Kasumi-1 (cell line): ENCODE measurements around the gene RMDN2.
A peak's percentile ranks its signal among the peaks of the same experiment; 100 is the strongest.

Source experiments
- DNase-seq, 2 experiments: peaks; one replicate each; lab custom pipeline; 2025; lab: John Stamatoyannopoulos, UW

The RMDN2 gene

GRCh38 chr2:37925063-37925897 lies at the start of gene RMDN2:
Gene RMDN2, plus strand, starts transcription at chr2:37925287. Its CDS starts 3,991 bp downstream, at chr2:37929278.
- peak; percentile 73 to 77 for DNase-seq

- no peak for DNase-seq
These were observed 49.6 kb upstream of the RMDN2 start for GRCh38 chr2:37875403-37875906.

GRCh38 chr2:37876227-37876626 lies 48.9 kb upstream of the RMDN2 start:
- DNase-seq: no peak

GRCh38 chr2:37877457-37878315 lies 47.4 kb upstream of the RMDN2 start:
- peak; percentile 69 to 84 for DNase-seq

- DNase-seq: no peak
These were observed 46.6 kb upstream of the RMDN2 start for GRCh38 chr2:37878536-37878935.

- DNase-seq: peak in 1 of 2 experiments; percentile 16
These were observed 44.5 kb upstream of the RMDN2 start for GRCh38 chr2:37880551-37880950.

GRCh38 chr2:37881397-37881796 lies 43.7 kb upstream of the RMDN2 start:
- no peak for DNase-seq

GRCh38 chr2:37882036-37882435 lies 43.1 kb upstream of the RMDN2 start:
- DNase-seq: no peak

- DNase-seq: no peak
These were observed 41.6 kb upstream of the RMDN2 start for GRCh38 chr2:37883518-37883917.

GRCh38 chr2:37885329-37885993 lies 39.6 kb upstream of the RMDN2 start:
- DNase-seq: no peak

GRCh38 chr2:37886745-37887144 lies 38.3 kb upstream of the RMDN2 start:
- no peak for DNase-seq

- DNase-seq: no peak
These were observed 37.8 kb upstream of the RMDN2 start for GRCh38 chr2:37887286-37887685.

GRCh38 chr2:37890893-37891495 lies 34.1 kb upstream of the RMDN2 start:
- peak; percentile 56 to 81 for DNase-seq

GRCh38 chr2:37891846-37892435 lies 33.1 kb upstream of the RMDN2 start:
- DNase-seq: no peak

- peak; percentile 54 to 69 for DNase-seq
These were observed 32.5 kb upstream of the RMDN2 start for GRCh38 chr2:37892436-37893114.

GRCh38 chr2:37893327-37893726 lies 31.8 kb upstream of the RMDN2 start:
- no peak for DNase-seq

- no peak for DNase-seq
These were observed 31.0 kb upstream of the RMDN2 start for GRCh38 chr2:37894047-37894446.

GRCh38 chr2:37894601-37895000 lies 30.5 kb upstream of the RMDN2 start:
- no peak for DNase-seq

GRCh38 chr2:37895140-37895539 lies 29.9 kb upstream of the RMDN2 start:
- no peak for DNase-seq

- DNase-seq: no peak
These were observed 28.8 kb upstream of the RMDN2 start for GRCh38 chr2:37896319-37896718.

GRCh38 chr2:37897511-37897910 lies 27.6 kb upstream of the RMDN2 start:
- DNase-seq: no peak
